Calu3 (cell line): Measurements from ENCODE around the gene SLC25A19. TPM values are rescaled to one million over a fixed set of nuclear protein-coding genes. Genes with fewer than 3 reads are reported as not detected.

Experiments used
- BruUV-seq: library from RNA; stranded (reverse); fragments of 400-500 nt; replicated peaks from 2 replicates; lab custom pipeline; 2021; lab: Mats Ljungman, UMichigan
- CTCF ChIA-PET: fragments of 300-600 bp; sonication (Branson Sonifier 250); formaldehyde crosslinking; loops from one replicate; lab custom pipeline; 2022; ENCODE audit warnings: antibody characterized with exemption; lab: Charles Lee
- DNase-seq: peaks from one replicate; pipeline ENCODE4 v3.0.0; 2022
- H3K27ac Mint-ChIP-seq: one replicate; pipeline ENCODE4 v1.8.0; 2022; ENCODE audit warnings: mixed read lengths; ENCODE audit not compliant: unreplicated experiment
- H3K27me3 Mint-ChIP-seq: one replicate; pipeline ENCODE4 v1.8.0; 2022; ENCODE audit warnings: mixed read lengths; ENCODE audit not compliant: unreplicated experiment
- H3K36me3 Mint-ChIP-seq: one replicate; pipeline ENCODE4 v1.8.0; 2022; ENCODE audit warnings: mild to moderate bottlenecking, moderate library complexity, mixed read lengths; ENCODE audit not compliant: insufficient read depth, unreplicated experiment
- H3K4me1 Mint-ChIP-seq: one replicate; pipeline ENCODE4 v1.8.0; 2022; ENCODE audit warnings: mild to moderate bottlenecking, low read depth, mixed read lengths; ENCODE audit not compliant: unreplicated experiment
- H3K4me3 Mint-ChIP-seq: one replicate; pipeline ENCODE4 v1.8.0; 2022; ENCODE audit warnings: mild to moderate bottlenecking, low read depth, moderate library complexity, mixed read lengths; ENCODE audit not compliant: unreplicated experiment
- H3K9me3 Mint-ChIP-seq: one replicate; pipeline ENCODE4 v1.8.0; 2022; ENCODE audit warnings: low read depth, mixed read lengths; ENCODE audit not compliant: unreplicated experiment
- intact Hi-C: fragments of 100-400 bp; cut with micrococcal nuclease; formaldehyde crosslinking; loops from one replicate; pipeline ENCODE4 v1.10.0; 2022; ENCODE audit not compliant: unreplicated experiment
- total RNA-seq: library from RNA; stranded (reverse); gene quantifications from 2 replicates; pipeline ENCODE4 v1.2.3, GENCODE V29; 2022
- TF ChIP-seq, protein P1 (sequence below): fragments of 200-600 bp; IDR thresholded peaks from one replicate; pipeline ENCODE4 v1.8.0; 2022; ENCODE audit warnings: antibody characterized with exemption; ENCODE audit not compliant: unreplicated experiment

The SLC25A19 gene
- total RNA-seq, 1 experiment from 2014 or later = 26.7 TPM

DNA sequence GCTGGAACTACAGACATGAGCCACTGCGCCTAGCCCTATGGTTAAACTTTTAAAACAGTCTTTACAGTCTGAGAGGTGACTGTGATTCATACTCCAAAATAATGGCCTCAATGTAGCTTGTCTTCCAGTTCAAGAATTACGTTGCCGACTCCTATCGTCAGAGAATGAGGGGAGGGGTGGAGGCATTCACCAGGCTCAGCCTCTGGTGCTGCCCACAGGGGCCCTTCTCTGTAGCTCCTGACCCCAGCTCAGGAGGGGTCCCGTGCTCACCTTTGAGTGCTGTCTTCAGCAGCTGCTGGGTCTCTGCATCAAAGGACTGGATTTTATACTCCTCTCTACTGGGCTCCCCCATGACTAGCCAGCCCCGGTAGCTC lies 19.4 kb downstream of the SLC25A19 start:
- CTCF ChIA-PET = interaction anchor here (0.6 to 2.6 kb wide), 7 partner anchors 8 to 247 kb away, joined by 3 to 32 read pairs (median 8); partner anchors contain the start of genes GGA3, GRB2, MRPS7 and SLC25A19
- BruUV-seq = no TSS peak
- H3K27ac Mint-ChIP-seq = peak overlapping the region; percentile 89

DNA sequence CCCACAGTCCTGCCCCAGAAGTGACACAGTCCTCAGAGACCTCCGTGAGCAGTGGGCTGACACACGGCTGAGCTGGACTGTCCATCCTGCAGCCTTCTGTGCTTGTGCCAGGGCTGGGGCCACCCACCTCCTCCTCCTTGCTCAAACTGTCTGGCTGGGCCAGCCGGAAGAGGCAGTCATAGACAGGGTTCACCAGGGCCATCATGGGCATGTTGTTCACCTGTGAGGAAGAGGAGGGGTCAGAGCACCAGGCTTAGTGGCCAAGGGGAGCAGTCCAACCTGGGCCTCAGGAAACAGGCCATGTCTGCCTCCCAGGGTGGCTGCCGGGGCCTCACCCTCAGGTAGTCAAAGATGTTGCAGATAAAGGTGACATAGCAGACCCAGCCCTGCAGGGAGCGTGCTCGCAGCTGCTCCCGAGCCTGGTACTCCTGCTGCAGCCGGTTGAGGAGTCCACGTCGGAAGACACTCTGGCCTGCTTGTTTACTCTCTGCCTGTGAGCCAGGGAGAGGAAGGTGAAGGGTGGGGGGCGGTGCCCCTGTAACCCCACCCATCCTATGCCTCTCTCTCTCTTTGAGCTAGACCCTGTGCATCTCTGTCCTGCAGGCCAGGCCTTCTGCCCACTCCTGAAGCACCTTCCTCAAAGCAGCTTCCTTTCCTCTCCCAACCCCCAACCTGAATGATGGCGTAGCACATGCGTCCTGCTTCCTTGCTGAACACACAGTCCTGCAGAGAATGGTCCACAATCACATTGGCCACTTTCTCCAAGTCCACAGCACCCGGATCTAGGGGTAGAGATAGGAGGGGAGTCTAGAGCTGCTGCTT lies 21.6 kb downstream of the SLC25A19 start:
- intact Hi-C loops = no loop called here
- peak; percentile 20 for DNase-seq
- no peaks in the 10 kb centered on the region for H3K27me3 Mint-ChIP-seq
- no peaks in the 10 kb centered on the region for H3K9me3 Mint-ChIP-seq
- no peak overlapping the region for H3K27ac Mint-ChIP-seq
- no peak overlapping the region for H3K4me3 Mint-ChIP-seq
- TF ChIP-seq, protein P1, sequence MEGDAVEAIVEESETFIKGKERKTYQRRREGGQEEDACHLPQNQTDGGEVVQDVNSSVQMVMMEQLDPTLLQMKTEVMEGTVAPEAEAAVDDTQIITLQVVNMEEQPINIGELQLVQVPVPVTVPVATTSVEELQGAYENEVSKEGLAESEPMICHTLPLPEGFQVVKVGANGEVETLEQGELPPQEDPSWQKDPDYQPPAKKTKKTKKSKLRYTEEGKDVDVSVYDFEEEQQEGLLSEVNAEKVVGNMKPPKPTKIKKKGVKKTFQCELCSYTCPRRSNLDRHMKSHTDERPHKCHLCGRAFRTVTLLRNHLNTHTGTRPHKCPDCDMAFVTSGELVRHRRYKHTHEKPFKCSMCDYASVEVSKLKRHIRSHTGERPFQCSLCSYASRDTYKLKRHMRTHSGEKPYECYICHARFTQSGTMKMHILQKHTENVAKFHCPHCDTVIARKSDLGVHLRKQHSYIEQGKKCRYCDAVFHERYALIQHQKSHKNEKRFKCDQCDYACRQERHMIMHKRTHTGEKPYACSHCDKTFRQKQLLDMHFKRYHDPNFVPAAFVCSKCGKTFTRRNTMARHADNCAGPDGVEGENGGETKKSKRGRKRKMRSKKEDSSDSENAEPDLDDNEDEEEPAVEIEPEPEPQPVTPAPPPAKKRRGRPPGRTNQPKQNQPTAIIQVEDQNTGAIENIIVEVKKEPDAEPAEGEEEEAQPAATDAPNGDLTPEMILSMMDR = no peak
- BruUV-seq = no TSS peak
- H3K4me1 Mint-ChIP-seq = peaks cover 13% of the 10 kb centered on the region
- CTCF ChIA-PET = no interaction called here
- peaks cover 73% of the 10 kb centered on the region for H3K36me3 Mint-ChIP-seq

More for the DNA sequence above, 19.4 kb downstream of the SLC25A19 start:
- TF ChIP-seq, protein P1 = no peak
- Mint-ChIP-seq H3K4me3 (peak overlapping the region; percentile 91), H3K27me3 (no peaks in the 10 kb centered on the region), H3K36me3 (peaks cover 64% of the 10 kb centered on the region), H3K4me1 (peaks cover 13% of the 10 kb centered on the region), H3K9me3 (no peaks in the 10 kb centered on the region)
- no peak for DNase-seq
- intact Hi-C loops = no loop called here

DNA sequence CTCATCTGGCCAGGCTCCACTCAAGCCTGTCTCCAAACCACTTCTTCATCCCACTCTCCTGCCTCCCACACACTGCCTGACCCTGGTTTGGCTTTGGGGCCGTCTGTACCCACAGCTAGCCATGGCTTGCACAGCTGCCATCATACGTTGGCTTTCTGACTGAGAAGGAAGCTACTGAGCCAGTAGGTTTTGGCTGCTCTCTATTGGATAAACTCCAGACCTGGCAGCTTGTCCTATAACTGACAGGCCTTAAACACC lies 22.2 kb downstream of the SLC25A19 start:
- intact Hi-C loops = no loop called here
- no peak for DNase-seq
- BruUV-seq = no TSS peak
- CTCF ChIA-PET = no interaction called here
- no peak overlapping the region for H3K4me3 Mint-ChIP-seq
- H3K9me3 Mint-ChIP-seq = no peaks in the 10 kb centered on the region
- no peak overlapping the region for H3K27ac Mint-ChIP-seq
- no peaks in the 10 kb centered on the region for H3K27me3 Mint-ChIP-seq
- TF ChIP-seq, protein P1 = no peak
- H3K36me3 Mint-ChIP-seq = peaks cover 73% of the 10 kb centered on the region
- H3K4me1 Mint-ChIP-seq = peaks cover 13% of the 10 kb centered on the region

DNA sequence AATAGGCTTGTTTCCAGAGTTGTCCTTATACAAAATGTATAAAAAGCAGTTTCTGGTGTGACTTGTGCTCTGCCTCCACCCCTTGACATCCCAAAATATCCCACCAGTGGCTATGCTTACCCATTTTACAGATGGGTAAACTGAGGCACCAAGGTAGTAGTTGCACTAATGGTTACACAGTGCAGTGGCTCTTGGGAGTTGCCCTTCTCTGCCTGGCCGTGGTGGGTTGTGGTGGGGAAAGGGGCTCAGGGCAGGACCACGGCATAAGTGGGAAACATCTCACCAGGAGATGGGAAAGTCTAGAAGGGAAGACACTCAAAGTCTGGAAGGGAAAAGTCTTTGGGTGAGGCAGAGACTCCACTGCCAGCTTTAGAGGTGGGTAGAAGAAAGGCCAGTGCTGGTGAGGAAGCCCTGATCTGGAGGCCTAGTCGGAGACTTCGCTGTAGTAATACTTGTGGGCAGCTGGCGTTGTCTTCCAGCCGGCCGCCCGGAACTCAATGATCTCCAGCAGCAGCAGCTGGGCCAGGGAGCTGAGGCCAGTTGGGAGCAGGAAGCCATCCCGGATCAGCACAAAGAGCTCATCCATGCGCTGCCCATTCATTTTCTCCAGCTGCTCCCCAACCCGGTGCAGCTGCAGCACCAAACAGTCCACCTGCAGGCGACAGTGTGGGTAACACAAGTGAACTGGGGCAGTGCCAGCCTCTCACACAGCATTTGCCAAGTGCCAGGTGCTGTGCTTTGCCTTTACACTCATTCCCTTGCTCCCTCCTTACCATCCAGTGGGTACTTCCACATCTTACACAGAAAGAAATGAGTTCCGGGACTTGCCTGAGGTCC lies 22.7 kb downstream of the SLC25A19 start:
- H3K36me3 Mint-ChIP-seq = peaks cover 73% of the 10 kb centered on the region
- BruUV-seq = no TSS peak
- H3K27ac Mint-ChIP-seq = no peak overlapping the region
- TF ChIP-seq, protein P1 = no peak
- H3K27me3 Mint-ChIP-seq = no peaks in the 10 kb centered on the region
- CTCF ChIA-PET = no interaction called here
- no peak overlapping the region for H3K4me3 Mint-ChIP-seq
- peaks cover 13% of the 10 kb centered on the region for H3K4me1 Mint-ChIP-seq
- intact Hi-C loops = no loop called here
- DNase-seq = no peak
- H3K9me3 Mint-ChIP-seq = no peaks in the 10 kb centered on the region
